GM21528 (cell line): Measurements from ENCODE around the gene LPAR1.
"Not testable (repeated sequence)": the region's sequence is repeated elsewhere in the genome, so short reads cannot be mapped to it uniquely, and the experiment has no call there.

ENCODE experiments used
- ATAC-seq: cut with Tn5 transposase; IDR thresholded peaks from one replicate; pipeline ENCODE4 v1.9.1; 2021; ENCODE audit warnings: mild to moderate bottlenecking, moderate library complexity; ENCODE audit not compliant: unreplicated experiment, low FRiP score

Gene LPAR1

DNA sequence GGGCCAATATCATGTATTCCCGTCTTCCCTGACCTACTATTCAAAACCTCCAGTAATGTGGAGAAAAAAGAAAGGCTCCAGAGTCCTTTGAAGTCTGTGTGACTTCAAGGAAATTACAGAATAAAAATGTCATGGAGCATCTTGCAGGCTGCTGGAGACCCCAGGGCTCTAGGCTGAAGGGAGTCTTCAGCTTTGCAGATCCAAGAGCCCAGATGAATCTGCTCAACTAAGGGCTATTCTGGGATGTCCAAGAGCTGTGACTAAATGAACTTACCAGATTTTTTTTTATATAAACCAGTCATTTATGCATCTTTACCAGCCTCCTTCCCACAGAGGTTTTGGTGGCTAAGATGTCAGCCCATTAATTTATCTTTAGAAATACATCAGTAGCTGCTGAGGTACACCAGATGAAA is 202.4 kb downstream of the LPAR1 start:
- no peak for ATAC-seq

DNA sequence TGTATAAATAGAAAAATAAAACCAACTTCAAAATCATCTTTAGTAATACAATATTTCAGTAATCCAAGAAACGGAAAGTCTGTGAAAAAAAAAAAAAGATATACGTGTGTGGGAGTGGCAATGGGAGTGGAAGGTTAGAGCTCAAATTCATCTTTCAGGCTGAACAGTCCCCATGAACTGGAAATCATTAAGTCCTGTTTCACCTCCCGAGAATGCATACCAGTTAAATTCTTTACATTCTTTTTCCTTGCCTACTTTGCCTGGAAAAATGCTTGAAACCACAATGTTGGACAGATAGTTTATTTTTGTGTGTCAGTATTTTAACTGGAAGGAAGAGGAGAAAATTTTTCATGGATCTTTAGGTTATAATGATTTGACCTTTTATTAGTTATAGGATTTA is 202.9 kb downstream of the LPAR1 start:
- no peak for ATAC-seq

DNA sequence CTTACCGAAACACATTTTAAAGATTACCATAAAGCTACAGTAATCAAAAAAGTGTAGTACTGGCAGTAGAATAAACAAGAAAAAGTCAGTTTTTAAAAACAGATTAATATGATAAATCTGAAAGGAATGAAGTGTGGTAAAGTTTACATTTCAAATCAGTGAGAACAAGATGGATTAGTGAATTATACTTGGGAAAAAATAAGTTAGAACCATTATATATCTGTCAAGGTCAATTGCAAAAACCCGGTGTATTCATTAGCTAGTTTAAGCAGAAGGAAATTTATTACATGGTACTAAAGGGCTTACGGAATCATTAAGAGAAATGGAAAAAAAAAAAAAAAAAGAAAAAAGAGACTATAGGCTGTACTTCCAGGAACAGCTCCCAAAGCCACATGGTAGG is 205.3 kb downstream of the LPAR1 start:
- no peak for ATAC-seq

DNA sequence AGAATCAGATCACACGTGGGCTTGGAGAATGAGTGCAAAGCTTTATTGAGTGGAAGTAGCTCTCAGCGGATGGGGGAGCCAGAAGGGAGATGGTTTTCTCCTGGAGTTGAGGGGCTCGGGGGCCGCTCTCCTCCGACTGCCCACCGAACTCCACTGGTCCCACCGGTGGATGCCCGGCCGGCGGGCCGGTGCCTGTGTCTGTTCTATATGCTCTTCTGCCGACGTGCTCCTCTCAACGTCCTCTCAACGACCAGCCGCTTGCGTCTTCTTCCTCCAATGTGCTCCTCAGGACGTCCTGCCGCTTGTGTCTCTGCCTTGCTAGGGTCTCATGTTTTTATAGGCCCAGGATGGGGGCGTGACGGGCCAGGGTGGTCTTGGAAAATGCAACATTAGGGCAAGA is 207.8 kb downstream of the LPAR1 start:
- ATAC-seq, result no peak

DNA sequence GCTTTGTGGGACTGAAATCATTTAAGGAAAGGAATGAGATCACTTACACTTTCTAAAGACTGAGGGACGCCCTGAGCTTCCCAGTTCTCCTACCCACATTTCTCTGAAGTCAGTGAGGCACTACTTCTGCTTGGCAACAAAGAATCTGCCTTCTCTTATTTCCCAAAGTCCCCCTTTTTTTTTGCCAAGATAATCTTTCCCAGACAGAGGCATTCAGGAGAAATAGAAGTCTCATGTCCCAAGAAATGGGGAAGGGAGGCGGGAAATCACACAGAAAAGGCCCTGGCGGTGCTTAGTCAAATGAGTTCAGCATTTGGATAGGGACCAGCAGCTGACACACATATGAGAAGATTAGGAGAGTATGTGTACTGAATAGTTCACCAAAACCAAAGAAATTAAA is 210.0 kb downstream of the LPAR1 start:
- ATAC-seq, result no peak

DNA sequence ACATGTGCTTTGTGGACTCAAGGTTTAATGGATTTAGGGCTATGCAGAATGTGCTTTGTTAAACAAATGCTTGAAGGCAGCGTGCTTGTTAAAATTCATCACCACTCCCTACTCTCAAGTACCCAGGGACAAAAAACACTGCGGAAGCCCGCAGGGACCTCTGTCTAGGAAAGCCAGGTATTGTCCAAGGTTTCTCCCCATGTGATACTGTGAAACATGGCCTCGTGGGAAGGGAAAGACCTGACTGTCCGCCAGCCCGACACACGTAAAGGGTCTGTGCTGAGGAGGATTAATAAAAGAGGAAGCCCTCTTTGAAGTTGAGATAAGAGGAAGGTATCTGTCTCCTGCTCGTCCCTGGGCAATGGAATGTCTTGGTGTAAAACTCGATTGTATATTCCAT is 211.9 kb downstream of the LPAR1 start:
- ATAC-seq, result not testable (repeated sequence)

DNA sequence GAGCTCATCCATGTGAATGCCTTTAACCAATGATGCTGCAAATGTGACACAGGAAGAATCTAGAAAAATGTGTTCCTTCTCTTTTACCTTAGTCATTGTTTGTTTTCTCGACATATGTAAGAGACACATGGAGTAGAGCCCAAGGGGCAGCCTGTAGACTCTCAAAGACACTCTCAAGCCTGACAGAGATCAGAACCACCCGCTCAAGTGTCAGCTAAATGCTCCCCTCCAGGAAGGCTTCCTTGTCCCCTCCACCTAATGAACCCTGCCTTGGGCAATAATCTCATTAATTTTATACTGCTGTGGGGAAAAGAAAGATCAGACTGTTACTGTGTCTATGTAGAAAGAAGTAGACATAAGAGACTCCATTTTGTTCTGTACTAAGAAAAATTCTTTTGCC is 212.3 kb downstream of the LPAR1 start:
- ATAC-seq, result no peak

DNA sequence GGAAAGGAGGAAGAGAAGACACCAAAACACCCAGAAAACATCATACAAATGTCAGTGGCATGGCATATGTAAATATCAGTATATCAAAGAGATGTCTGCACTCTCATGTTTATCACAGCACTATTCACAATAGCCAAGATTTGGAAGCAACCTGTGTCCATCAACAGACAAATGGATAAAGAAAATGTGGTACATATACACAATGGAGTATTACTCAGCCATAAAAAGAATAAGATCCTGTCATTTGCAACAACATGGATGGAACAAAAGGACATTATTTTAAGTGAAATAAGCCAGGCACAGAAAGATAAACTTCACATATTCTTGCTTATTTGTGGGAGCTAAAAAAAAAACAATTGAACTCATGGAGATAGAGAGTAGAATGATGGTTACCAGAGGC is 213.1 kb downstream of the LPAR1 start:
- ATAC-seq, result not testable (repeated sequence)
